SHP77 treated with DMSO at 0.1 percent for 48 hours (cell line): ENCODE results near the gene NUDT2.
"Not testable (repeated sequence)": the region's sequence is repeated elsewhere in the genome, so short reads cannot be mapped to it uniquely, and the experiment has no call there.

ENCODE experiments used
- DNase-seq: peaks from one replicate; lab custom pipeline; 2025; lab: John Stamatoyannopoulos, UW

Gene NUDT2

GRCh38 chr9:34328987-34329832 is at the start of gene NUDT2, which contains the start of gene KIF24:
TSS of gene NUDT2 (plus strand) at chr9:34329569. CDS start at chr9:34339040, 9,471 bp downstream.
TSS of gene KIF24 (minus strand) at chr9:34329268. CDS start at chr9:34311346, 17,922 bp downstream.
- peak; percentile 94 for DNase-seq

DNA sequence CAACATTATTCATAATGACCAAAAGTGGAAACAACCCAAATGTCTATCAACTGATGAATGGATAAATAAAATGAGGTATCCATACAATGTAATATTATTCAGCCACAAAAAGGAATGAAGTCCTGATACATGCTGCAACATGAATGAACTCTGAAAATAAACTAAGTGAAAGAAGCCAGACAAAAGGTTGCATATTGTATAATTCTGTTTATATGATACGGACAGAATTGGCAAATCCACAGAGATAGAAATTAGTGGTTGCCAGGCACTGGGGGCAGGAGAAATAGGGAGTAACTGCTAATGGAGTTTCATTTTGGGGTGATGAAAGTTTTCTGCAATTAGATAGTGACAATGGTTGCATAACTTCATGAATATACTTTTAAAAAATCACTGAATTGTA is 47.3 kb upstream of the NUDT2 start:
- DNase-seq, result no peak

- no peak for DNase-seq
Measured at GRCh38 chr9:34289159-34289558, 40.2 kb upstream of the NUDT2 start.

DNA sequence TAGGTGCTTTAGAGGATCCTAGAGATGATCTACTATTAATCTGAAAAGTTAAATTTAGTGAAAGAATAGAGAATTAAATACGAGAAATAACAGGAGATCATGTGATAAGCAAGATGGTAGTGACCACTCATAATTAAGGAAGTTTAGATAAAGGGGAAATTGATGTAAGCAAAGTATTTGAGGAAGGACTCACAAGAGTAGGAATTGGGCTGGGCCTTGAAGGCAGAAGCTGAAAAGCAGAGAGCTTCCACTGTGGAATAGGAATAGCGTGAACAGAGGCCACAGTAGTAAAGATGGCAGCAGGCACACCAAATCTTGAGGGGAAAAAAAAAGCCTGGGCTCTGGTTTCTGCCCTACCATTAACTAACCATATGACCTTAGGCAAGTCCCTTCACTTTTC is 38.3 kb upstream of the NUDT2 start:
- DNase-seq, result no peak

DNA sequence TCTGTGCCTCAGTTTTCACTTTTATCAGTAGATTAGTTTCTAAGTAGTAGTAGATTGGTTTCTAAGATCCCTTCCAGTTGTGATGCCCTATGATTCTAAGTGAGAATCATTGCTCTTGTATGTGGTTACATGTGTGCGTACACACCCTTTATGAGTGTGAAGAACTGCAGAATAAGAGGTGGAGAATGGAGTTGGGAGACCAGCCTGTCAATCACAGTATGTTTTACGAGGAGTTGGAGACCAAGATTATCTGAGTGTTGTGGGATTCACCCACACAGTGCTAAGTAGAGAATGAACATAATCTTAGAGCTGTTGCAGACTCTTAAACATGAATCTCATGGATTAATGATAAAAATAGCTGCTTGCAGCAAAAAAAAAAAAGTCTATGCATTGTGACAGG is 37.9 kb upstream of the NUDT2 start:
- no peak for DNase-seq

GRCh38 chr9:34292552-34292951 is 36.8 kb upstream of the NUDT2 start:
- no peak for DNase-seq

- DNase-seq, result not testable (repeated sequence)
Measured at GRCh38 chr9:34301064-34301463, 28.3 kb upstream of the NUDT2 start.

DNA sequence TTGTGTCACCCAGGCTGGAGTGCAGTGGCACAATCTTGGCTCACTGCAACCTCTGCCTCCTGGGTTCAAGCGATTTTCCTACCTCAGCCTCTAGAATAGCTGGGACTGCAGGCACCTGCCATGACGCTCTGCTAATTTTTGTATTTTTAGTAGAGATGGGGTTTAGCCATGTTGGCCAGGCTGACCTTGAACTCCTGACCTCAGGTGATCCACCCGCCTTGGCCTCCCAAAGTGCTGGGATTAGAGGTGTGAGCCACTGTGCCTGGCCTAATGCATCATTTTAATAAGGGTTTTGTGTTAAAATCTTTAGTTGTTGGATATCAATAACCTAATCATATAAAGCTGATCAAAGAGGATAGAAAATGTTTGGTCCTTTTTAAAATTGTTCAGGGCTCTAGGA is 21.1 kb upstream of the NUDT2 start:
- DNase-seq, result not testable (repeated sequence)

DNA sequence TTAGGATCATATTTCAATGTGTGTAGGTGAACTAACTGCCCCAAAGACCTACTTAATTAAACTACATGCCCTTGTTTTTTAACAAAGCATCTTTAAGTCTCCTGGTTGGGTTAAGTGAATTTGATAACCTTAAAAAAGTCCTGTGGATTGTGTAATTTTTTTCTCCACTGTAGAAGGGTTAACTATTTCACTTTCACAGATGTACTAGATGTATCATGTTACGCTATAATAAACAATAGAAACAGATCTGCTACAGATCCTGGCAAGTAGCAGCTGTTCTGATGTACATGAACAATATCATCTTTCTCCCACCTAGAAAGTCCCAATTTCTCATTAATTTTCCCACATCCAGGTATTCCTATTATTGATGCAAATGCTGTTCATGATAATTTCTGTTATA is 19.2 kb upstream of the NUDT2 start:
- no peak for DNase-seq

DNA sequence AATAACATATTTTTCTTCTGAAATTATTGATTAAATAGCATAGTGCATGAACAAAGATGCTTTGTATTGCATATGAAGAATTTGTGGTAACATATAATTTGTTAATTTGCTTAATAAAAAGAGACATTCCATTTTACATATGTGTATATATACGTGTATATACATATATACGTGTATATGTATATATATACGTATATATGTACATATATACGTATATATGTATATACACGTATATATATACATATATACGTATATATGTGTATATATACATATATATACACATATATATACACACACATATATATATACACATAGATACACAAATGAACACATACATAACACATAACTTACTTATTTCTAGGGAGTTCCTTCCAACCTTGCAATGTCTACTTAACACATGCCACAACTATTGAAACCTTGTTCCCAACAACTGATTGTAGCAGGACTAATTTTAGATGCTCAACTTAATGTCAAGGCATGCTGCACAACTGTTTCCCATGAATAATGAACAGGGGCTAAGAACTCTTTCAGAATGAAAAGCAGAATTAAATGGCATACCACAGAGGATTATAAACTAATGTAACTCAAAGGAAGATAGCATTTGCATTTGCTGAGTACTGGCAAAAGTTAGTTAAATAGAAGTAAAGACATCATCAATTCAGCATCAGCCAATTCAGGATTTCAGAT is 17.7 kb upstream of the NUDT2 start:
- no peak for DNase-seq

DNA sequence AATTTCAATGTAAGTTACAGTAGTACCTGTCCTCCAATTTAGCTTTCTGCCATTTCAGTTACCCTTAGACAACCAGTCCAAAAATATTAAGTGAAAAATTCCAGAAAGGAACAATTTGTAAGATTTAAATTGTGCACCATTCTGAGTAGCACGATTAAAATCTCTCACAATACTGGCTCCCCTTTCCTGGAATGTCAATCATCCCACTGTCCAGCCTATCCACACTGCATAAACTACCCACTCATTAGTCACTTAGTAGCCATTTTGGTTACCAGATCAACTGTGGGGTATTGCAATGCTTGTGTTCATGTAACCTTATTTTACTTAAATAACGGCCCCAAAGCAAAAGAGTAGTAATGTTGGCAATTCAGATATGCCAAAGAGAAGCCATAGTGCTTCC is 11.9 kb upstream of the NUDT2 start:
- no peak for DNase-seq

GRCh38 chr9:34318163-34318790 is 11.1 kb upstream of the NUDT2 start:
- DNase-seq, result no peak

DNA sequence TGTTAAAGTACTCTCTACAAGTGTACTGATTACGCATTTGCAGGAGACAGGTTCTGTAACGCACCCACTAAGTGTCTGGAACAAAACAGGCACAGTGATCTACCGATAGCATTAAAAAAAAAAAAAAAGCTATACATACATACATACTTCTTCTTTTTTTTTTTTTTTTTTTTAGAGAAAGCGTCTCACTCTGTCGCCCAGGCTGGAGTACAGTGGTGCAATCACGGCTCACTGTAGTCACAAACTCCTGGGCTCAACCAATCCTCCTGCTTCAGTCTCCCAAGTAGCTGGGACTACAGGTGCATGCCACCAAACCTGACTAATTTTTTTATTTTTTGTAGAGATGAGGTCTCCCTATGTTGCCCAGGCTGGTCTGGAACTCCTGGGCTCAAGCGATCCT is 7.9 kb upstream of the NUDT2 start:
- DNase-seq, result no peak

DNA sequence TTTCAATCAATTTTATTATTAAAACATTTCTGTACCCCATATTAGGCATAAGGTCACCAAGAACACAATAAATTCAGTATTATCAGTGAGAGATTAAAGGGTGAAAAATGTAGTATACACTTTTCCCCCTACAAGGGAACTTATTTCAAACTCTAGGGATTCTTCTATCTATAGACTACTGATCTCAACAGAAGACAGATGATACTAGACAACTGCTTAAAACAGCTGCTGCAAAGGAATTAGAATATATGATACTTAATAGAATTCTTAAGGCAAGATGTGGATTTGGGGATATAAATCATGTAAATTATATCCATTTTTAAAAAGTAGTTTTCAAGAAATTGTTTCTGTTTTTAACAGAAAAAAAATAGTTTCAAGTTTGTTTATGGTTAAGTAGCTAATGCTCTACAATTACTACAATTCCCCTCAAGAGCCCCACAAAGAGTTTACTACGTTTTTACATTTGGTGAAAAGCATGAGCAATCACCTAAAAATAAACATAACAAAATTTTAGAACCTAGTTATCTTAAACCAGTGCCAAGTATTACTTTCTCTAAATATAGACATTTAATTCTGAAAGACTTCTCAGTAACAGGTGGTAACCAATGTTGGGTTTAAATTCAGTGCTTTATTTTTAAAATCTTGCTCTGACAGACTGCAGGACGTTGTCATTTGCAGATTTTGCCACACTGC is 6.3 kb upstream of the NUDT2 start:
- no peak for DNase-seq

DNA sequence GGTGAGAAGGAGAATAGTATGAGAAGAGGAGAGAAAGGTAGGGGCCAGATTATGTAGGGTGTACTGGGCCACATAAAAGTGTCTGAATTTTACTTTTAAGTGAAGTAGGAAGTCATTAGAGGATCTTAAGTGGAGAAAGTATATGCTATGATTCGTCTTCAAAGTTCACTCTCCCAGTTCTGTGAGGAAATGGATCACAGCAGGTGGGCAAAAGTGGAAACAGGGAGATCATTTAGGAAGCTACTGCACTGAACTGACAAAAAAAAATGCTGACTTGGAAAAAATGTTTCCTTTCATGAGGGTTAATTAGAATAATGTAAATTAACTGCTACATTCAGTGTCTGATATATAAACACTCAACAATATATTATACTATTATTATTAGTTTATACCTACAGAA is 2.7 kb upstream of the NUDT2 start:
- no peak for DNase-seq

DNA sequence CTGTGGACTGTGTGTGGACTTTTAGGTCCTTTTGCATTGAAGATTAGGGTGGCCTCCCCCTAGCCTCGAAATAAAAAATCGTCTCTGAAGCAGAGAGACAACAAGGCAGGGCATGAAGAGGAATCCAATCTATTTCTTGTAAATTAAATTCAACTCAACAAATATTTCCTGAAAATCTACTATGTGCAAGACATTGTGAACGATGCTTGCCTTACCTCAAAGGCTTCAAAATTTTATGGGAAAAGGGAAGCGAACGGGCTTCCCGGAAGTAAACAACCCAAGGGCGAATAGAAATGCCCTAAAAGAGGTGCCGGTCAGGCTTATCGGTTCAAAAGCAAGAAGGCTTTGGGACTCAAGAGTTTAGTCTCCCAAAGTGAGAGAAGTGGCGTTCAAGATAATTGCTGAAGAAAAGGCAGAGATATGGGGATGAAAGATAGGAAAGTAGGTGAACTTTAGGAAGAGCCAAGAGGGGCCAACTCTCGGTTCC is 826 bp upstream of the NUDT2 start:
- no peak for DNase-seq

- no peak for DNase-seq
Measured at GRCh38 chr9:34331196-34331595, 1.8 kb downstream of the NUDT2 start.

- no peak for DNase-seq
Measured at GRCh38 chr9:34332076-34332964, 3.0 kb downstream of the NUDT2 start.

DNA sequence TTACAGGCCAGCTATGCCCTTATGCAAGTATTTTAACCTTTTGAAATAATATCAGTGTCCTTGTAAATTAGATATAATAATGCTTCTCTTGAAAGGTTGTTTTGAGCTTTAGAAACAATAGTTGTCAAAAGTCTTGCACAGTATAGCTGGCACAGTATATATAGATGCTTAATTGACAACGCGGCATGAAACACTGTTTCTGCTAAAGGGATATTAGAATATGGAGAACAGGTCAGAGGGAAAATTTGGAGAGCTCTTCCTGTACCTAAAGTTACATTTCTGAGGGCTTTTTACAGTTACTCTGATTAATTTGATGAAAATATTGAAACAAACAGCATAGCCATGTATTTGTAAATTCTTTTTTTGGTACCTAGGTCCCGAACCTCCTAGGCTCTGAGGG is 4.5 kb downstream of the NUDT2 start:
- DNase-seq, result no peak

DNA sequence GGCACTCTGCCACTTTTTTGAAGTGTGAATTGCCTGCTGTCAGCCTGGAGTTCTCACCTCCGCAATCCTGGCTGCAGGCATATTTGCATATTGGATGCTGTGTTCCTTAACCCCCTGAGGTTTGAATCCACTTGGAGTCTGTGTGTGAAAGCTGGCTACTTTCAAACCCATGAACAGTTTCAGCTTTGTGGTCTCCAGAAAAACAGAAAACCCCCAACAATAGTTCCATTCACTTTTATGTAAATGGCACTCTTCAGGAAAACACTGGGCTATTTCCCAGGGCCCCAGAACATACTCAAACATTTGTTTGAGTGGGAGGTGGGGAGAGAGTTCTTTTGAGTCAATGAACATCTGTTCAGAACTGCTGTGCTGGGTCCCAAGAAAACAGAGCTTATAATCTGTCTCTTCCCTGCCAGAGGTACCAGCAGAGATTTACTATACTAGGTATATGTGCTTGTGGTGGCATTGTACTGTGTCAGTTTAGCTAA is 5.0 kb downstream of the NUDT2 start:
- DNase-seq, result no peak

DNA sequence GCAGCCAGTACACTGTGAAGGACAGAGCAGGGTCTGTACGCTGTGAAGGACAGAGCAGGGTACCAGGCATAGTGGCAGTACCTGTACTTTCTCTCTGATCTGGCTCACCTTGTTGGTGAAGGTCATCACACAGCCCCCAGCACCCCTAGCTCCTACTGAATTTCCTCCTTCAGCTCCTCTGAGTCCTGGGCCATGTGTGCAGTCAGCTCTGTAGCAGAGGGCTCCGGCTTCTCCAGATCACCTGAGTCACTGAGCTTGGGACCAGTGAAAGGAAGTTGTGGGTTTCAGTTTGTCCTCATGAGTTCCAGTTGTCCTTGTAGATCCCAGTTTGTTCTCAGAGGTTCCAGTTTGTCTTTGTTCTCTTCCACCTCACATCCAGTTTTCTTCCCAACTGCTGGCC is 5.5 kb downstream of the NUDT2 start:
- DNase-seq, result no peak
